Muscle of arm (tissue), 14 donors: ENCODE results near the gene PAX2. TPM values are rescaled to one million over a fixed set of nuclear protein-coding genes. Genes with fewer than 3 reads are reported as not detected.
"Not testable (repeated sequence)": the region's sequence is repeated elsewhere in the genome, so short reads cannot be mapped to it uniquely, and the experiment has no call there.

Source experiments
- DNase-seq: peaks from one replicate; pipeline ENCODE4 v3.0.0-alpha.2; 2013
- long read RNA-seq, 11 donors: transcript quantifications; one replicate each; lab custom pipeline, GENCODE V29; 2026
- polyA plus RNA-seq, 12 donors: library from polyadenylated mRNA; unstranded; fragments of 120-200 nt; gene quantifications; one replicate each; pipeline ENCODE4 v1.2.1, GENCODE V29; 2013; ENCODE audit not compliant: insufficient read length in 12 of 12

Gene PAX2
- 1 to 10 TPM in 1 of 12 donors, under 1 TPM in 4, not detected in 7; 0.03 to 1.5 (median 0.22) TPM for polyA plus RNA-seq
- long read RNA-seq, donor 1, result 0 reads
- long read RNA-seq, donor 2, result 0 reads
- long read RNA-seq, donor 3, result 0 reads
- long read RNA-seq, donor 4, result 0 reads
- long read RNA-seq, donor 5, result 0 reads
- long read RNA-seq, donor 6, result 0 reads
- long read RNA-seq, donor 7, result 0 reads
- long read RNA-seq, donor 8, result 0 reads
- long read RNA-seq, donor 9, result 0 reads
- long read RNA-seq, donor 10, result 0 reads
- long read RNA-seq, donor 11, result 0 reads

DNA sequence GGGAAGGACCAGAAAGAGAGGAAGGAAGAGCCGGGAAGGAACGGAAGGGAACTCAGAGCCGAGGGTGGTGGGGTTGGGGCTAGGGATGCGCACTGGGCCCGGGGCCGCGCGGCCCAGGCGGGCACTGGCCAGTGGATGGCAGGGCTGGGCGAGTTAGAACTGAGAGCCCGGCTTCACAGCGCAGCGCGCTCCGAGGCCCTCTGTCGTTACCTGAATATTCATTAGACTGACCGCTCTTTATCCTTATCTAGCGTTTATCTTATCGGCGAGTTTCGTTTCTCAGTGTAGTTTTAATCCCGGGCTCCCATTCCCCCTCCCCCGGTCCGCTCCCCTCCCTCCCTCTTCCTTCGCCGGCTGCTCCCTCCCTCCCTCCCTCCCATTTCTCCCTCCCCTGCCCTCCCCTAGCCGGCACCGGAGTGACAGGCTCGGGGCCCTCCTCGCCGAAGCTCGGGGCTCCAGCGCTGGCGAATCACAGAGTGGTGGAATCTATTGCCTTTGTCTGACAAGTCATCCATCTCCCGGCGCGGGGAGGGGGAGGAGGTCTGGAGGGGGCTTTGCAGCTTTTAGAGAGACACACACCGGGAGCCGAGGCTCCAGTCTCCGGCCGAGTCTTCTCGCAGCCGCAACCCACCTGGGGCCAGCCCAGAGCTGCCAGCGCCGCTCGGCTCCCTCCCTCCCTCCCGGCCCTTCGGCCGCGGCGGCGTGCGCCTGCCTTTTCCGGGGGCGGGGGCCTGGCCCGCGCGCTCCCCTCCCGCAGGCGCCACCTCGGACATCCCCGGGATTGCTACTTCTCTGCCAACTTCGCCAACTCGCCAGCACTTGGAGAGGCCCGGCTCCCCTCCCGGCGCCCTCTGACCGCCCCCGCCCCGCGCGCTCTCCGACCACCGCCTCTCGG is at the start of gene PAX2:
Gene PAX2, plus strand, starts transcription at position 596 of the 895 bp plus-strand sequence. CDS start 679 bp downstream, outside the sequence.
- DNase-seq, result no peak

DNA sequence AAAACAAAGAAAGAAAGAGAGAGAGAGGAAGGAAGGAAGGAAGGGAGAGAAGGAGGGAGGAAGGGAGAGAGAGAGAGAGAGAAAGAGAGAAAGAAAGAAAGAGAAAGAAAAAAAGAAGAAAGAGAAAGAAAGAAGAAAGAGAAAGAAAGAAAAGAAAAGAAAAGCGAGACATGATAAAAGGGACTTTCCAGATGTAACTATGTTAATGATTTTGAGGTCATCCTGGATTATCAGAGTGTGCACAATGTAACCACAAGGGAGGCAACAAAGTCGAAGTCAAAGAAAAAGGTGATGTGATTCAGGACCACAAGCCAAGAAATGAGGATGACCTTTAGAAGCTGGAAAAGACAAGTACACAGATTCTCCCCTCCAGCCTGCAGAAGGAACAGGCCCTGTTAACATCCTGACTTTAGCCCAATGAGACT is 48.9 kb upstream of the PAX2 start:
- DNase-seq, result no peak

DNA sequence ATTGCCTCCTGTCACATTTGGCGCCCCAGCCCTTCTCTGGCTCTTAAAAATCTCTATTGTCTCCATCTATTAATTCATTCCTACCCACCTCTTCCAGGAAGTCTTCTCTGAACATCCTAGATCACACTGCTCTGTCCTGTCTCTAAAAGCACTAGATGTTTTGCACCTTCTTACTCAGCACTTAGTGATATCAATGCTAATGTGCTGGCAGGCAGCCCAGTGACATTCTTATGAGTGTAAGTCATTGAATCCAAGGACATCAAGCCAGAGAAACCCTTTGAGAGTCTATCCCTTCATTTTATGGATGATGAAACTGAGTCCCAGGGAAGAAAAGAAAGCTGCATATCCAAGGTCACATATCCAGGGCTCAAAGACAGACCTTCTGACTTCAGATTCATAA is 48.3 kb upstream of the PAX2 start:
- no peak for DNase-seq

DNA sequence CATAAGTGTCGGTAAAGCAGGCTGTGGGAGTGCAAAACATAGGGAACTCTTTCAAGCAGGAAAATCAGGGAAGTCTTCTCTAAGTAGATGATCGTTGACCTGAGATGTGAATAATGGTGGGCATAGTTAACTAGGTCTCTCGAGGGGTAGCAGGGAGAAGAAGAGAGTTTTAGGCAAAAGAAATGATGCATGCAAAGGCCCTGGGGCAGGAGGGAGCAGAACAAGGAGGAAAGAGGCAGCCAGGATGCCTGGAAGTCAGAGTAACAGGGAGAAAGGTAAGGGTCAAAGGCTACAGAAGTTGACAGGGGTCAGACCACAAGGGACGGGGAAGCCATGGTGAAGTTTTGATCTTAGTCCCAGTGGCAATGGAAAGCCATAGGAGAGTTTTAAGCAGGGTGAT is 47.8 kb upstream of the PAX2 start:
- DNase-seq, result no peak

DNA sequence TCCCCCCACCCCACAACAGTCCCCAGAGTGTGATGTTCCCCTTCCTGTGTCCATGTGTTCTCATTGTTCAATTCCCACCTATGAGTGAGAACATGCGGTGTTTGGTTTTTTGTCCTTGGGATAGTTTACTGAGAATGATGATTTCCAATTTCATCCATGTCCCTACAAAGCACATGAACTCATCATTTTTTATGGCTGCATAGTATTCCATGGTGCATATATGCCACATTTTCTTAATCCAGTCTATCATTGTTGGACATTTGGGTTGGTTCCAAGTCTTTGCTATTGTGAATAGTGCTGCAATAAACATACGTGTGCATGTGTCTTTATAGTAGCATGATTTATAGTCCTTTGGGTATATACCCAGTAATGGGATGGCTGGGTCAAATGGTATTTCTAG is 43.7 kb upstream of the PAX2 start:
- not testable (repeated sequence) for DNase-seq

DNA sequence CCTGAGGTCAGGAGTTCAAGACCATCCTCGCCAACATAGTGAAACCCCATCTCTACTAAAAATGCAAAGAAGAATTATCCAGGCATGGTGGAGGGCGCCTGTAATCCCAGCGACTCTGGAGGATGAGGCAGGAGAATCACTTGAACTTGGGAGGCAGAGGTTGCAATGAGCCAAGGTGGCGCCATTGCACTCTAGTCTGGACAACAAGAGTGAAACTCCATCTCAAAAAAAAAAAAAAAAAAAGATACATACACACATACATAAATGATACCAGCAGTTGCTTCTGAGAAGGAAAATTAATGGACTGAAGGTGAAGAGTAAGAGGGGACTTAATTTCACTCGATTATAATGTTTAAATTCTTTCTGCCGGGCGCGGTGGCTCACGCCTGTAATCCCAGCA is 40.2 kb upstream of the PAX2 start:
- no peak for DNase-seq

DNA sequence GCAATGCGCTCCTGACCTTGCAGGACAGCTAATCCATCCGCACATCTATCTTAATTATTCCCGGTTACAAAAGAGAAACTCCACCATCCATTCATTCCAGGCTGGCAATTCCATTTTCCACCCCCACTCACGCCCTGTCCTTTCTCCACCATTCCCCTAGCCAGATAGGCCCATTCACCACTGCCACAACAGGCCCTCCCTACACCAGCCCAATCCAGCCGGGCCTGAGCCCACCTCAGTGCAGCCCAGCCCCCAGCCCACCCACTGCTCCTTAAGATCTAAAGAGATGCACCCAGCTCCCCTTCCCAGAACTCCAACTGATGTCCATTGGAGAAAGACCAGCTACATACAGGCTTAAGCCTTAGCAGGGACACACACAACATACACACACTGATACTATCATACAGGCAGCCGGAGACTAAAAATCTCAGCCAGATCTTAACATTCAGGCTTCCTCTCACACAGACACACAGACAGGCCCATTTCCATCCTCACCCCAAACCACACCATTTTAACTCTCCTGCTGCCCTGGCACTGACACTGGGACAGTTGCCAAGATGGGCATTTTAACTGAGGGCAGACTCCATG is 38.0 kb upstream of the PAX2 start:
- DNase-seq, result no peak

DNA sequence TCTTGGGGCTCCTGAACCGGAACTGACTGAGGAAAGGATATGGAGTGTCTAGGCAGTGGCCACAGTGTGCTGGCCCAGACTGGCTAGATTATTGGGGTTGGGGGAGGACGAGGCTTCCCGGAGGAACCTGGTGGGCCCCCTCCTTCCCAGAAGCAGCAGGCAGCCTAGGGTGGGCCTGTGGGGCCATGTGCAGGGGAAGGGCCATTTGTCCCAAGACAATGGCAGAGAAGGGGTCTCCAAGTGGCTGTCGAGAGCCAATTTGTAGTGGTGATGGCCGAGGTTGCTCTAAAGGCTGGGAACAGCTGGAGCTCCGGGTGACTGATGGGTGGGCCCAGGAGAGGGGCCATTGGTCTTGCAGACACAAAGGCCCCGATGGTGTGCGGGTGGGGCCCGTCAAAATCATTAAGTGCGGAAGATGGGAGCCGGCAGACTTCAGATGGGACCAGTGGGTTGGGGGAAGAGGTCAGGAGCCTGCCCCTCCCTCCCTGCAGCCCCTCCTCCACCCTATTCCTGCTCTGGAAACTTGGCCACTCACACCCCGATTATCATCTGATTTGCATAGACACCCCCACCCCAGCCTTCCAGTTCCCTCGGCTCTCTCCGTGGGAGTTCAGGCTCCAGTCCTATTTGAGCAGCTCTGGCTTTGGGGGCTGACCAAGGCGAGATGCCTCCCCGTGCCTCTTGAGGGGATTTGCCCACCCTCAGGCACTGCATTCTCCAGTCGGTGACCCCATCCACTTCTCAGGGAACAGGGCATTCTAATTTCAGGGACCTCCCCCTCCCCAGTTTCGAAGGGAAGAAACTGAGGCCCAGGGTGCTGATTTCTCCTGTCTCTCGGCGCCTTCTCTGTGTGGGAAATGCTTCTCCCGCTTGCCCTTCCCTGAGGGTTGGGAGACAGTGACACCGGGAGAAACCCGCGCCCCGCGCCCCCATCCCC is 36.0 kb upstream of the PAX2 start:
- DNase-seq, result no peak

DNA sequence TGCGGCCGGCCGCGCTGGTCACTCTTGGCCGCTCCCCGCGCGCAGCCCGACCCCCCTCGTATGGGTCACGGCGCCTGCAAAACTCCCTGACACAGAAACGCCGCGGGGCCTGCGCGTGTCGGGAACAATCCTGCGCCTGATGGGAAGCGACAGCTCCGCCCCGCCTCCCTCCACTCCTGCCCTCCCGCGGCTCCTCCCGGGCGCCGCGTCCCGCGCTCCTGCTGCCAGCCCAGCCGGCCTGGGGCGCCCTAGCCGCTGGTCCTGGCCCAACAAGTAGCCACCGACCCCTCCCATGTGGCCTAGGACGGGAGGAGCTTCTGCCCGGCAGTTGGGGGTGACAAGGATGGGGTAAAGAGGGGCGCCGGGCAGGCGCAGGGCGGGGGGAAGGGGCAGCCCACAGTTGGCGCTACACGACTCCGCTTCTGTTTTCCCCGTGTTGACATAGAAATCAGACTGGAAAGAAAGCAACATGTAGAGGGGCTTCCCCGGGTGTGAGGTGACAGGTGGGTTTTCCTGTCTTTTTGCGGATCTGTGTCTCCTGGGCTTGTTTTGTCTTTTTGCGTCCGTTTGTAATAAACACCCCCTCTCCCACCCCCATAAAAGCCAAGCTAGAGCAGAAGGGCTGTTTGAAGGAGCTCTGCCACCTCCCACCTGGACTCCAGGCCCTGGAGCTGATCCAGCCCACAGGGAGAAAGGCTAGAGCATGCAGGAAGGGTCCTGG is 35.1 kb upstream of the PAX2 start:
- no peak for DNase-seq

DNA sequence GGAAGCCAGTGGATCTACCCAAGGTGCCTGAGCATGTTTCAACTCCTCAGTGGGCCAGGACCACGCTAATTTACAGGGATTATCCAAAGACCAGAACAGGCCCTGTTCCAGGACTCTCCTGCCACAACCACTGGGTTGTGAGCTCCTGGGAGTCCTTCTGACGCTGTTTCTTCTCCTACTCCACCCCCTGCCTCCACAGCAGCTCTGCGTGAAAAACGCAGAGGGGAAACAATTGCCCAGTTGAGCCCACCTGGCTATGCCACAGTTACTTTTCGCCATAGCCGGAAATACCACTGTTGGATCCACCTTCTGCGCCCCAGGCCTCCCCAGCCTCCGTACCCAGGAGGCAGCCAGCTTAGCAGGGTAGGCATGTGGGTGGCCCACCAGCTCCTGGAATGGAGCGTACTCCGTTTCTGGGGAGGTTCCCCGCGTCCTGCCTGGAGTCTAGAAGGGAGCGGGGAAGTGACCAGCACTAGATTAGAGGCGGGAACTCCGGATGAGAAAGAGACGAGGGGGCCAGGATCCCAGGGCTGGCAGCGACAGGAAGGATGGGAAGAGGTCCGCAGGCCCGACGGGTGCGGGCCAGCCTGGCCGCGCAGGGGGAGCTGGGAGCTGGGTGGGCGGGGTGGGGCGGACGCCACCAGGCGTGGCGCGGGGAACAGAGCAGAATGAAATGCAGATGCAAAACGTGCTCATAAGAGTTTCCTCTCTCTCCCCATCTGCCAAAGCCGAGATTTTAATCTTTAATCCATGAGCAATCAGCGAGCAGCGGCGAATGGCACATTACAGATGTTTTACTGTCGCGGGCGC is 32.1 kb upstream of the PAX2 start:
- DNase-seq, result no peak

DNA sequence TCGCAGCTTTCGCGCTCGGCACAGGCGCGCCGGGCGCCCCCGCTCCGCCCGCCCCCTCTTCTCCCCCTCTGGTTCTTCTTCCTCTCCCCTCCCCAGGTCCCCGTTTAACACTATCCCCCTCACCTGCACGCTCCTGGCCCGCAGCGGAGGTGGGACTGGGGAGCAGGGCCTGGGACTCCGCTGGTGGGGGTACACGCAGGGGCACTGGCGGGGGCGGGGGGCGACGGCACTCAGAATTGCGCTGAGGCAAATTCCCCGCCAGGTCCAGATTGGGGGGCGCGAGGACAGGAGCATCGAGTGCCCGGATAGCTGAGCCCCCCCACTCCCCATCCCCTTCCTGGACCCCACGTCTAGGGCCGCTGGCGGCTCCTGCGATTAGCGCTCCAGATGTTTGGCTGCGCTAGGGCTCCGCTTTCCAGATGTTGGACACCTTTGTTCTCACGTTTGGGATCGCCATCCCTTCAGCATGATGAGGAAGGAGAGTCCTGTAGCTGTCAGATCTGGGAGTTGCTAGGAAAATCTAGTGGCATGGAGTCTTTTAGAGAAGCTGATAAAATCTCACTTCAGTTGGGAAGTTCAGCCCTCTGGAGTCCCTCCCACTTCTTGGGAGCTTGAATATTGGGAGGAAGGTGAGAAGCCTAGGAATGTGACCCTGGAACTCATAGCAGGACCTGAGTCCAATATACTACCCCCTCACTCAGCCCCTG is 31.4 kb upstream of the PAX2 start:
- no peak for DNase-seq

DNA sequence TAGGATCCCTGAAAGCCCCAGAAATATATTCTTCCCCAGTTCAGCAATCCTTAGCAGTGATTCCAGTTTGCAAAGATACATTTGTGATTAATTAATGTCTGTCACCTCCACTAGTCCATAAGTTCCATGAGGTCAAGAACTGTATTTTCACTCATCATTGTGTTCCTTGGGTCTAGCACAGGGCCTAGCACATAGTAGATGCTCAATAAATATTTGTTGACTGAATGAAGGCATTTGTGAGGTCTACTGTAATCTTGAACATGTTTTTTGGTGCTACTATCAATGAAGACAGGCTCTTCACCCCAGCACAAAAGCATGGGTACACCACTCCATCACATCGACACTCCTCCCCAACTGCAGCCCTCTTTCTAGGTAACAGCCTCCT is 30.8 kb upstream of the PAX2 start:
- no peak for DNase-seq

DNA sequence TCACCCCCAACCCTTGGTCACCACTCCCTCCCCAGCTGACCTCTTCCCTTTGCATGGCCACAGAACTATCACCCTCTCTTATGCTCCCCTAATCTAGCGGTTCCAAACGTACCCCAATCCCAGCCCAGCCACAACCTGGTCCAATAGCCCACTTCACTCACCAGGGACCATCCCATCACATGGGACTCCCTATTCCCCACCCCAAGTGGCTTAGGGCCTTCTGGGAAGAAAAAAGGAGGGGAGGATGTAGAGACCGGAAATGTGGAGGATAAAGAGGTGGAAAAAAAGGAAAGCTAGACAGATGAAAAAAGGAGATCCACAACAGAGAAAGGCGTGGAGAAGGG is 30.3 kb upstream of the PAX2 start:
- no peak for DNase-seq

DNA sequence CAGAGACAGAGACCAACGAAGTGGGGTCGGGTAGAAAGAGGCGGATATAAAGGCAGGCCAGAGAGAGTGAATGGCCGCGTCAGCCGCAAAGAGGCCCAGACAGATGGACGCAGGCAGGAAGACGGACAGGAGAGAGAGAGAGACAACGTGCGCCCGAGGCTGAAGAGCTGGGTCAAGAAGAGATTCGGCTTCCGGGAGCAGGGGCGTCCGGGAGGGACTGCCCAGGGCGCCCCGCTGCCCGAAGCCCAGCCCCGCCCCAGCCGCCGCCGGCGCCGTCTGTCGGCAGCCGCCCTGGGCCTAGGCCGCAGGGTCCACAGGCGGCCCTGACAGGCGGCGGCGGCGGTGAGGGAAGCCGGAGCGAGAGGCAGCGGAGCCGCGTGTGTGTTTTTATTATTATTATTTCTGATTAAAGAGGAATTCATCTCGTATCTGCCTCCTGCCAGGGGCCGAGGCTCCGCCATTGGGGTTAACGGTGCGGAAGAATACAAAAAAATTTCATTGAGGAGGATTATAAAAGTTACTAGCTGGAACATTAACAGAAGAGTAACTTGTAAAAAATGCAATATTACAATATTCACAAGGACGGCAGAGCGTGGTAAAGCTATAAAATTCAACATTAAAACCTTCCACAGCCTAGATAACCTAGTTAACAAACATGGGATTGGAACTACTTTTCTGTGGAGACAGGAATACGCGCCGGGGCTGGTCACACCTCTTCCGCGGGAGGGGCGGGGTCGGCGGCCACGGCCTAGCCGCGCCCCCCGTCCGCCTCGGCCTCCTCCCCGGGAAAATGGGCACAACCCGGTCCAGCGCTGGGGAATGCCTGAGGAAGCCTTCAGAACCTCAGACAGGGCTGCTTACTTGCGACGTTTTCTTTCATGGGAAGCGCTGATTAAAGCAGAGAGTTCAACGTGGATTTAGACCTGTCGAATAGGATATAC is 29.7 kb upstream of the PAX2 start:
- DNase-seq, result no peak

DNA sequence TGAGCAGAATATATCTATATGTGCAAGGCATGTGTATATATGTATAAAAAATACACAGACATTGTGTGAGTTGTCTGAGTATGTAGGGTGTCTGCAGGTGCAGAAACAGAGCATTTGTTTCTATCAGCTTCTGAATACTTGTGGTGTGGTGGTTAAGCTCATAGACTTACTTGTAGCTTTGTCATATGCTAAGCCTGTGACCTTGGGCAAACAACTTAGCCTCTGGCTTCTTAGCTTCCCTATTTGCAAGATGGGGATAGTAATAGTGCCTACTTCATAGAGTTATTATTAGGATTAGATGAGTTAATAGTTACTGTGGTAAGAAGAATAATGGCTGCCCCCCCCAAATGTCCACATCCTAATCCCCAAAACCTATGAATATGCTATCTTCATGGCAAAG is 28.2 kb upstream of the PAX2 start:
- DNase-seq, result no peak

DNA sequence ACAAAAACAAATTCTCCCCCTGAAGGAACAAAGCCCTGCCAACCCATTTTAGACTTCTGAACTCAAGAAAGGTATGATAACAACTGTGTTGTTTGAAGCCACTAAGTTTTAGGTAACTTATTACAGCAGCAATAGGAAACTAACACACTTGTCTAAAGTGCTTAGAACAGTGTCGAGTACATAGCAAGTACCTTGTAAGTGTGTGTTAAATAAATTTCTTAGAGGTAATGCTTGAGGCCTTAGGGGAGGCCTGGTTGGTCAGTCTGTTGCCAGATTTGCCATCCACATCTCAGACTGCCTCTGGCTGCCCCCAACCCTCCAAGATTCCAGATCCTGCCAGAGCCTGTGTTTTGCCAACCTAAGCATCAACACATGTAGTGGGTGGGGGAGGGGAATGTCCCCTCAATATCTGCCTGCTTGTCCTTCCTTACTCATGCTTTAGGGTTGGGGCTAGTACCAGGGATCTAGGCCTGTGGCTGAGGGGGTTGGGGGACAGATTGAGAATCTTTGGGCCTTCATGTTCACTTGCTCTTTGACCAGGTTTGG is 27.1 kb upstream of the PAX2 start:
- DNase-seq, result no peak

DNA sequence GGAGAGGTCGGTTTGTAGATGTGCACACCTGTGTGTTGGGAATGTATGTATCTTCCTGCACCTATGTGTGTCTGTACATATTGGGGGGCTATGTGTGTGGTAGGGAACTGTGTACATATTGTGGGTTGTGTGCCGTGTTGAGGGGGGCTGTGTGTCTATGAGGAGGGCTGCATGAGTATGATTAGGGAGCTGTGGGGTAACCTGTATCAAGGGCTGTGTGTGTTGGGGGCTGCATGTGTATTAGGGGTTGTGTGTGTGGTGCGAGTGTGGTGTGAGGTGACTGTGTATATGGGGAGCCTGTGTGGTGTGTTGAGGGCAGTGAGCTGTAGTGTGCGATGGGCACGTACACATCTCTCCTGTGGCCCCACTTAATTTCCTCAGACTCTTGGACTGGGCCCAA is 22.2 kb upstream of the PAX2 start:
- no peak for DNase-seq
